AG04450 (cell line): ENCODE measurements around the gene ZNF358. TPM values are rescaled to one million over a fixed set of nuclear protein-coding genes. Genes with fewer than 3 reads are reported as not detected.

Experiments
- CTCF ChIA-PET: fragments of 300-600, 350-600 bp; formaldehyde crosslinking; extraction: SDS; loops from one replicate; lab custom pipeline; 2022; ENCODE audit warnings: antibody characterized with exemption, inconsistent platforms; lab: Charles Lee
- POLR2A ChIA-PET: fragments of 350-600 bp; formaldehyde crosslinking; extraction: SDS; loops from one replicate; lab custom pipeline; 2021; ENCODE audit warnings: antibody characterized with exemption, inconsistent platforms; lab: Yijun Ruan, JAX
- DNase-seq: peaks from one replicate; pipeline ENCODE4 v3.0.0-alpha.2; 2011; ENCODE audit warnings: low read depth, low spot score
- H3K27ac ChIP-seq: one replicate; pipeline ENCODE4 v1.5.1; 2012; ENCODE audit warnings: low read depth, low read length, control low read depth
- H3K27me3 ChIP-seq: one replicate; pipeline ENCODE4 v1.6.0; 2012; ENCODE audit warnings: low read length; ENCODE audit not compliant: control insufficient read depth, insufficient read depth
- H3K4me3 ChIP-seq: 2 replicates; pipeline ENCODE4 v1.5.1; 2011; ENCODE audit warnings: mild to moderate bottlenecking, low read depth, low read length, control low read depth
- H3K9me3 ChIP-seq: 2 replicates; pipeline ENCODE4 v1.5.1; 2012; ENCODE audit warnings: low read length; ENCODE audit not compliant: control insufficient read depth, insufficient read depth
- CTCF ChIP-seq: IDR thresholded peaks from 2 replicates; pipeline ENCODE4 v1.5.1; 2011; ENCODE audit warnings: low read depth, low read length, control low read depth, inconsistent platforms
- polyA plus RNA-seq: library from polyadenylated mRNA; depleted of rRNA; stranded (reverse); fragments of >200 nt; gene quantifications from 2 replicates; pipeline ENCODE4 v1.2.3, GENCODE V29; 2011

ZNF358 gene
- polyA plus RNA-seq, 1 experiment = 20.7 TPM

- TF ChIP-seq CTCF = no peak
- ChIA-PET POLR2A (no interaction called here), CTCF (interaction anchor here (0.9 kb wide), 1 partner anchor 174 kb away, joined by 3 read pairs; no protein-coding TSS in a partner anchor)
- Histone ChIP-seq H3K4me3 (no peak overlapping the region), H3K27ac (no peak overlapping the region), H3K27me3 (no peaks in the 10 kb centered on the region), H3K9me3 (no peaks in the 10 kb centered on the region; the same call in 1 of the 2 replicates)
- DNase-seq = no peak
Observed at GRCh38 chr19:7527516-7528191, 11.8 kb downstream of the ZNF358 start.

- Histone ChIP-seq H3K4me3 (no peak overlapping the region), H3K27me3 (no peaks in the 10 kb centered on the region), H3K27ac (no peak overlapping the region), H3K9me3 (no peaks in the 10 kb centered on the region; the same call in 1 of the 2 replicates)
- TF ChIP-seq CTCF = no peak
- ChIA-PET CTCF (no interaction called here), POLR2A (no interaction called here)
- DNase-seq = no peak
Observed at GRCh38 chr19:7528192-7528519, 12.3 kb downstream of the ZNF358 start.

GRCh38 chr19:7528522-7529245 is 12.8 kb downstream of the ZNF358 start:
- no peak for DNase-seq
- ChIA-PET CTCF (no interaction called here), POLR2A (no interaction called here)
- Histone ChIP-seq H3K27me3 (no peaks in the 10 kb centered on the region), H3K9me3 (no peaks in the 10 kb centered on the region; the same call in 1 of the 2 replicates), H3K4me3 (no peak overlapping the region), H3K27ac (no peak overlapping the region)
- TF ChIP-seq CTCF = no peak

GRCh38 chr19:7529246-7529600 is 13.3 kb downstream of the ZNF358 start:
- Histone ChIP-seq H3K9me3 (no peaks in the 10 kb centered on the region; the same call in 1 of the 2 replicates), H3K4me3 (no peak overlapping the region), H3K27me3 (no peaks in the 10 kb centered on the region), H3K27ac (no peak overlapping the region)
- POLR2A ChIA-PET = no interaction called here
- no peak for TF ChIP-seq CTCF
- DNase-seq = no peak
- CTCF ChIA-PET = no interaction called here
